GM08714 (cell line): ENCODE results near the gene LRFN3.
"Not testable (repeated sequence)": the region's sequence is repeated elsewhere in the genome, so short reads cannot be mapped to it uniquely, and the experiment has no call there.

Source experiments
- H3K4me3 ChIP-seq: fragments of 200-500 bp; sonication (Bioruptor generic); 2 replicates; pipeline ENCODE4 v1.5.1; 2014; ENCODE audit warnings: mild to moderate bottlenecking, low read length, inconsistent platforms
- ZNF274 ChIP-seq: IDR thresholded peaks from 2 replicates; pipeline ENCODE4 v1.6.1; 2012; ENCODE audit warnings: mild to moderate bottlenecking, low read depth, low read length

The LRFN3 gene

DNA sequence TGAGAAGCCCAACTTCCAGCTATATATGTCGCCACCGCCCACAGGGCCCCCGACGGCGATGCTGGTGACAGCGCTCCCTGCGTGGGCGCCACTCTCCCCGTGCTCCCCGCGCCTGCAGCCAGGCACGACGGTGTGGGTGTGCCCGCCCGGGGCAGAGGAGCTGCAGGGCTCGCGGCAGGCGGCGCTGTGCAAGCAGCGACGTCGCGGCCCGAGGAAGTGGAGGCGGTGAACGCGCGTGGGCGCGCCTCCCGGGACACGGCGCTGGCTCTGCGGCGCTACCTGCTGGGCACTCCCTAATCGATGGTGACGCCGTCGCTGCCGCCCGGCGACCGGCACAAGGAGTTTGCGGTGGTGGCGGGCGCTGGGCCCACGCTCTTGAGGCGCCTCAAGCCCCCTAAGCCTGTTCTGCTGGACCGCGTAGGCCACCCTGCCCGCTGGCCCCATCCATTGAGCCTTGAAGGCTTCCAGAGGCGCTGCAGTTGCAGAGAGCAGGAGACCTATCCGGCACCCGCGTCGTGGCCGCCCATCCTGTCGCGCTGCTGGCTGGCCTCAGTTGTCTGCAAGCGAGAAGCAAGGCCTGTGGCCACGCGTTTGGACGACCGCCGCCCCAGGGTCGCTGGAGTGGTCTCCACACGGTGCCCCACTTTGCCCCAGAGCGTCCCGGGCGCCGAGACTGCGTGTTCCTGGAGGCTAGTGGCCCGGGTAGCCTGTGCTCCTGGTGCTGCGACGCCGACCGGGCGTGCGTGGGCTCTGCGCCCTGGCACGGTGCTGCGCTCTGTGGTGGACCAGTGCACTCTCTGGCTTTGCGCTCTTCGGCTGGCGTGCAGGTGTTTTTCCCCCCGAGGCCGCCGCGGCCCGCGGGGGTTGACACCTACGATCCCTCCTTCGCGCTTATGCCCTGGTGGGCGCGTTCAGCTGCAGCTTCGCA, 23.1 kb downstream of the LRFN3 start:
- H3K4me3 ChIP-seq: no peak overlapping the region
- TF ChIP-seq ZNF274: no peak

DNA sequence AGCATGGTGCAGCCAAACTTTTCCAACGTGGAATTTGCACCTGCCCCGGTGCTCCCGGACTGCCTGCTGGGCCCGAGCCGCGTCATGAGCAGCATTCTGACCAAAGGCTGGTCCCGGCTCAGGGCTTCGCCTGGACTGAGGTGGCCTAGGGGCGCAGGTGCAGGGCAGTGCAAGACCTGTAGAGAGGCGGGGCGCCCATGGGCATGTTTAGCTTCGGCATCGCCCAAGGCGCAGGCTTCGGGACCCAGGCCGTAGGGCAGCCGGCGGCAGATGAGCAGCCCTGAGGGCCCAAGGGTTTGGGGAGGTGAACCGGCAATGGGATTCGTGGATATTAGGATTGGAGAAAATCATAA, 23.8 kb downstream of the LRFN3 start:
- TF ChIP-seq ZNF274: no peak
- H3K4me3 ChIP-seq: no peak overlapping the region

DNA sequence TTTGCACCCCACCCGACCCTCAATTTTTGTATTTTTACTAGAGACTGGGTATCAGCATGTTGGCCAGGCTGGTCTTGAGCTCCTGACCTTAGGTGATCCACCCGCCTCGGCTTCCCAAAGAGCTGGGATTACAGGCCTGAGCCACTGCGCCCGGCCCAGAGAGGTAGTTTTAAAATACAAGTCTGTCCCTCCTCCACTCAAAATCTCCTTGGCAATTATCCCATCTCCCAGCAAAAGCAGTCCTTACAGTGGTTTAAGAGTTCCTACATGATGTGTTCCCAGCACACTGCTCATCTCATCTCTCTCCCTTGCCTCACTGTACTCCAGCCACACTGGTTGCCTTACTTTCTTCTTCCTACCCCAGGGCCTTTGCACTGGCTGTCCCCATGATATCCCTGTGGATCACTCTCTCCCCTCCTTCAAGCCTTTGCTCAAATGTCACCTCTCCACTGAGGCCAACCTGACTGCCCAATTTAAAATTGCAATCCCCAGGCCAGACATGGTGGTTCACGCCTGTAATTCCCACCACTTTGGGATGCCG, 24.3 kb downstream of the LRFN3 start:
- H3K4me3 ChIP-seq: no peak overlapping the region
- no peak for TF ChIP-seq ZNF274

DNA sequence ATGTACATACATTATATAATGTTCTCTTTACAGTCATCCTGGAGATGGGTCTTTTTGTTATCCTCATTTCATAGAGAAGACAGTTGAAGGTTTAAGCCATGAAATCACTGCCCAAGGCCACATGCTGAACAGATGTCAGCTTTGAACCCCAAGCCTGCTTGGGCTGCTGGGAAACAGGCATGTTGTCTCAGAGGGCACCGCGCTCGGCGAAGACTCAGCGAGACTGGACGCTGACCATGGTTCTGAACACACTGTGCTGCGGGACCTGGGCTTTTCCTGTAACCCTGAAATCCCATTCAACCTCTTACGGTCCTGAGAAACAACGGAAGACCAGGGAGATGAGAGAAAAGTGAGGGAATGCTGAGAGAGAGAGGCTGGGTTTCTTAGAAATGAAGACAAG, 27.3 kb downstream of the LRFN3 start:
- H3K4me3 ChIP-seq: no peak overlapping the region
- TF ChIP-seq ZNF274: no peak

DNA sequence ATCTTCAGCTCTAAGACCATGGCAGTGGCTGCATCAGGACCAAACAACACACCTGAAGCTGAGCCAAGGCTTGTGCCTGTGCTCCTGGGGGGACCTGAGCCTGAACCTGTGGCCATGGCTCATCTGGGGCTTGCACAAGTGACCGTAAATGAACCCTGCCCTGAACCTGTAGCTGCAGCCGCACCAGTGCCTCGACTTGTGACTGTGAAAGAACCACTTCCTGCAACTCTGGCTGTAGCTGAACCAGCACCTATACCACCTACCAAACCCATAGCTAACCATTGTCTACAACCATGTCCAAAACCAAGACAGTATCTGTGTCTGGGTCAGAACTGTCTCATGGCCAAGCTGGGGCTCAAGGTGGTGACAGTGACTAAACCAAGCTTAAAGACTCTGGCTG, 30.6 kb downstream of the LRFN3 start:
- TF ChIP-seq ZNF274: no peak
- H3K4me3 ChIP-seq: no peak overlapping the region

DNA sequence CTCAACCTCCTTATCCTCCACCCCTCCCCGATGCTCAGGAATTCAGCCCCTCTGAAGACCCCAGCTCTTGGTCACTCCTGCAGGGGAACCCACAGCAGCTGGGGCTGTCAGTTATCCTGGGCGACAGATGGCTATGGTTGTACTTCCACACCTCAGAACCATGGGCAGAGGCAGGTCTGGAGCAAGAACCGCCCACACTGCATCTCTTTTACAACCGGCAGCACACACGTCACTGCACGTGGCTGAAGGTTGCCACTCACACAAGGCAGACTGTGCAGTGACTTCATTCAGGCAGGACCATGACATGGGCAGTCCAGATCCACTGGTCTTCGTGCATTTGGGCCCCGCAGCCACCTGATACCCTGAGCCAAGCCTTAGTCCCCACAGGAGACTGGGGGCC, 37.3 kb downstream of the LRFN3 start:
- H3K4me3 ChIP-seq: no peak overlapping the region
- TF ChIP-seq ZNF274: no peak

DNA sequence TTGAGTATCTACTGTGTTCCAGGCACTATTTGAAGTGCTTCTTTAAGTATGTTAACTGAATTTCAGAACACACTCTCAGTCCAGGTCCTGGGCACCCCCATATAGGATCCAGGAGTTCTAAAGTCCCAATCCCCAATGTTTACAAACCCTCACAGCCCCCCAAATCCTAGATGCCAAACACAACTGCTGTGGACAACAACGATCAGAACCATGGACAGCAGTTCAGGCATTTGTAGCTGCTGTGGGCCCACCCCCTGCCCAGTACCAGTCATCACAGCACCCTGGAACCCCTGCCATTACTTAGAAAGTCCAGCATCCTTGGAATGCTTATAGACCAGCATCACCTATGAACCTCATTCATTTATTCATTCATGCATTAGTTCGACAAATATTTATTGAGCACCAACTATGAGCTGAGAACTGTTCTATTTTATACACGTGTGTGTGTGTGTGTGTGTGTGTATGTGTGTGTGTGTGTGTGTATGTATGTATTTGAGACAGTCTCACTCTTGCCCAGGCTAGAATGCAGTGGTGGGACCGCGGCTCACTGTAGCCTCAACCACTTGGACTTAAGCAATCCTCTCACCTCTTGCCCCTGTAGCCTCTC, 39.5 kb downstream of the LRFN3 start:
- TF ChIP-seq ZNF274: no peak

DNA sequence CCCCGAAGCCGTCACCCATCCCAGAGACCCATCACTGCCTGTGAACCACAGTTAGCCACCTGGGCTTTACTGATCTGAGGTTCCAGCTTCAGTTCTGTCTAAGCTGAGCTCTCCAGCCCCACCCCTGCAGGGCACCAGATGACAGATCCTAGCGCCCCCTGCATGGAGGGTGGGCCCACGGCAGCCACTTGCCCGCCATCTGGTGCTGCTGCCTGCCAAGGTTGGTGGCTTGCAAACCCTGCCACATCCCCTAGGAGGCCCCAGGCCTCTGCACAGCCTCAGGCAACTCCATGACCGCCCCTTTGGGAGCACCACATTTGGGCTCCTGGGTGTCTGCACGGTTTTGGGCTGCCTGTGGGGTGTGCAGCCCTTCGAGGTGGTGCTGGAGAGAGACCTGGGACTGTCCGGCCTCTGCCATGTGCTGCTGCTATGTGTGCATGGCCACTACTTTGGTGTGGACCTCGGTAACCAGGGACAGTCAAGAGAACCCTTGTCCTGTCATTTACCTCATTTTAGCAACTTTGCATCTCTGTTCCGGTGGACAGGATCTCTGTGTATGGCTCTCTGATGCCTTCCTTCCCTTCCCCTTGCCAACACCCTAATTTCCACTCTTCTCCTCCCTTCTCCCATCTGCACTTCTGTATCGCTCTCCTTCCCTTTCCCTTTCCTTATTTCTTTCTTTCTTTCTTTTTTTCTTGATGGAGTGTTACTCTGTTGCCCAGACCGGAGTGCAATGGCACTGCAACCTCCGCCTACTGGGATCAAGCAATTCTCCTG, 41.5 kb downstream of the LRFN3 start:
- TF ChIP-seq ZNF274: no peak
- H3K4me3 ChIP-seq: no peak overlapping the region

More for the DNA sequence above, 39.5 kb downstream of the LRFN3 start:
- H3K4me3 ChIP-seq: no peak overlapping the region

DNA sequence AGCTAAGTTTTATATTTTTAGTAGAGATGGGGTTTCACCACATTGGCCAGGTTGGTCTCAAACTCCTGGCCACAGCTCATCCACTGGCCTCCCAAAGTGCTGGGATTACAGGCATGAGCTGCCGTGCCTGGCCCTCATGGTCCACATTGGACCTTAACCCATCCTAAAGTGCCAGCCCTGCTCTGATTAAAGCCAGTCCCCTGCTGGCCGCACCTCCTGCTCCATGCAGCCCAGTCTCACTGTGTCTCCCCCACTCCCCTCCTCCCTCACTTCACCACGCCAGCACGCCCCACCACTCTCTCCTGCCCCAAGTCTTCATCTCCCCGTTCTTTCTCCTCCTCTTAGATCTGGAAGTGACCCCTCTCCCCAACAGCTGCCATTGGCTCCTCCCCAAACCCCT, 42.1 kb downstream of the LRFN3 start:
- TF ChIP-seq ZNF274: no peak

DNA sequence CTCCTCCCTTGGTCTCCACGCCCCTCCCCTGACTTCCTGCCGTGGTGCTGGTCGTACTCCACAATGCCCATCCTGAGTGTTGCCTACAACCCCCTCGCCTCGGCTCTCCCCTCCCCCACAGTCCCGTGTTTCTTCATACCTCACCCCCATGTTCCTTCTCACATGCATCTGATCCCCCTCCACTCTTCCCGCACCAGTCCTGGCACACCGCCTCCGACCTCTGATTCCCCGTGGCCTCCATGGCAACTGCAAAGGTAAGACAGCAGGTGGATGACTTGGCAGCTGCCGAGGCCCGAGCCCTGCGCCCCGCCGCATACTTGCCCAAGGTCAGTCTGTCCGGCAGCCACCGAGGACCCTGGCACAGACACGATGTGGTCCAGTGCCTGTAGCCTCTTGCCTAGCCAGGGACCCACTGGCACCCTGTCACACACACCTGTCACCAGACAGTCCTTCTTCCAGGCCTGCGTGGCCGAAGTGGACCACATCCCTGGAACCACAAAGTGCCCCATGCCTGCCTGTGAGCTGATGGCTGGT, 42.7 kb downstream of the LRFN3 start:
- no peak for TF ChIP-seq ZNF274
- H3K4me3 ChIP-seq: no peak overlapping the region

More for the DNA sequence above, 42.1 kb downstream of the LRFN3 start:
- H3K4me3 ChIP-seq: no peak overlapping the region

DNA sequence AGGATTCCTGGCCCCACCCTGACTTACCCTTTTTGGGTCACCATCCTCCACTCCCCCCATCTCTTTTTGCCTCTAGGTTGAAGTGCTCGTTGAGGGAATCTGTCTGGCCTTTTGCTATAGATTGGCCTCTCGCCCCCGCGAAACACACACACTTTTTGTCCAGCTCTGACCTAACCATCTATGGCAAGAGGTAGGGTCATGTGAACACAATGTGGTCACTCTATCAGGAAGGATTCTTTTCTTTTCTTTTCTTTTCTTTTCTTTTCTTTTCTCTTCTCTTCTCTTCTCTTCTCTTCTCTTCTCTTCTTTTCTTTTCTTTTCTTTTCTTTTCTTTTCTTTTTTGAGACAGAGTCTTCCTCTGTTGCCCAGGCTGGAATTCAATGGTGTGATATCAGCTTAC, 44.8 kb downstream of the LRFN3 start:
- H3K4me3 ChIP-seq: not testable (repeated sequence)

DNA sequence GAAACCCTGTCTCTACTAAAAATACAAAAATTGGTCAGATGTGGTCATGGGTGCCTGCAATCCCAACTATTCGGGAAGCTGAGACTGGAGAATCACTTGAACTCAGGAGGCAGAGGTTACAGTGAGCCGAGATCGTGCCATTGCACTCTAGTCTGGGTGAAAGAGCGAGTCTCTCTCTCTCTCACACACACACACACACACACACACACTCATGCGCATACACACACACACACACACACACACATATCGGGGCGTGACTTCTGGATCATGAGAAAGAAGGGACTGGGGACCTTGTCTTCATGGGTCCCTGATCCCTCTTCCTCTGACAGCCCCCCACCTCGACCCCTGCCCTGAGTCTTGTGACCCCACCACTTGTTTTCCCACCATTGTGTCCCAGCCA, 47.0 kb downstream of the LRFN3 start:
- no peak overlapping the region for H3K4me3 ChIP-seq
- no peak for TF ChIP-seq ZNF274

DNA sequence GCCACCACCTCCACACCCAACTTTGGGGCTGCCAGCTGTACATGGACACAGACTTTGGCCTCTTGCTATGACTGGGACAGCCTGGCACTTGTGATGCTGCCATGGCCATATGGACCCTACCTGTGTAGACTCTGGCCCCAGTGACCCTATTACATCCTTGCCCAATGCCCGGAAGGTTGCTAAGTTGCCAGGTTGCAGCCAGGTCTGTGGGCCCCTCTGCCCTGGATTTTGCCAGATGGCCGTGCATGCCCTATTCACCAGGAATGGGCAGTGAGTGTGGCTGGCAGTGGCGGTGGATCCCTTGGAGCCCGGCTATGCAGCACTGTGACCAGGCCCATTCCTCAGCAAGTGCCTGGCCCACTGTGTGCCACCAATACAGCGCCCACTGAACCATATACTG, 49.9 kb downstream of the LRFN3 start:
- no peak overlapping the region for H3K4me3 ChIP-seq
- TF ChIP-seq ZNF274: no peak
